ENCODE data around the gene PCSK6.

Gene PCSK6

GRCh38 chr15:101510212-101511197 is 21.0 kb upstream of the PCSK6 start:
- H3K4me1 ChIP-seq (ENCODE audit: control insufficient read depth, low read length) = no peaks in the 10 kb centered on the region

GRCh38 chr15:101509279-101509678 is 19.8 kb upstream of the PCSK6 start:
- H3K9me3 ChIP-seq (ENCODE audit: control insufficient read depth, insufficient read depth, low read length) = no peaks in the 10 kb centered on the region
- no peak overlapping the region for H3K27ac ChIP-seq (ENCODE audit: low read depth, low read length)
- H3K79me2 ChIP-seq (ENCODE audit: control insufficient read depth, low read length) = no peaks in the 10 kb centered on the region
- no peaks in the 10 kb centered on the region for H3K36me3 ChIP-seq (ENCODE audit: control insufficient read depth, low read length)
- no peak overlapping the region for H3K4me3 ChIP-seq (ENCODE audit: low read length)
- TF ChIP-seq CTCF (IDR thresholded peaks at IDR 0.05; ENCODE audit: low read depth, low read length, poor library complexity, severe bottlenecking) = no peak
- no peaks in the 10 kb centered on the region for H3F3A ChIP-seq (ENCODE audit: control insufficient read depth, insufficient read depth)
- H3K4me1 ChIP-seq (ENCODE audit: control insufficient read depth, low read length) = no peaks in the 10 kb centered on the region
- H4K20me1 ChIP-seq (ENCODE audit: control insufficient read depth, insufficient read depth, low read depth, low read length) = no peaks in the 10 kb centered on the region
- H3K4me2 ChIP-seq (ENCODE audit: low read length) = no peak overlapping the region
- no peaks in the 10 kb centered on the region for H3K9me2 ChIP-seq (replicated peaks; ENCODE audit: control insufficient read depth, low read length)
- H3K27me3 ChIP-seq (ENCODE audit: control insufficient read depth, low read length) = peaks cover 6% of the 10 kb centered on the region

More at GRCh38 chr15:101510212-101511197, 21.0 kb upstream of the PCSK6 start:
- Histone ChIP-seq H3K4me3 (ENCODE audit: low read length) (no peak overlapping the region), H3K27me3 (ENCODE audit: control insufficient read depth, low read length) (peaks cover 6% of the 10 kb centered on the region), H3K4me2 (ENCODE audit: low read length) (no peak overlapping the region), H3K9me2 (replicated peaks; ENCODE audit: control insufficient read depth, low read length) (no peaks in the 10 kb centered on the region), H3K27ac (ENCODE audit: low read depth, low read length) (no peak overlapping the region), H4K20me1 (ENCODE audit: control insufficient read depth, insufficient read depth, low read depth, low read length) (no peaks in the 10 kb centered on the region), H3F3A (ENCODE audit: control insufficient read depth, insufficient read depth) (no peaks in the 10 kb centered on the region), H3K79me2 (ENCODE audit: control insufficient read depth, low read length) (no peaks in the 10 kb centered on the region), H3K9me3 (ENCODE audit: control insufficient read depth, insufficient read depth, low read length) (no peaks in the 10 kb centered on the region), H3K36me3 (ENCODE audit: control insufficient read depth, low read length) (no peaks in the 10 kb centered on the region)
- no peak for TF ChIP-seq EZH2phosphoT487 (IDR thresholded peaks at IDR 0.05; ENCODE audit: borderline replicate concordance, low read length)
- TF ChIP-seq CTCF (IDR thresholded peaks at IDR 0.05; ENCODE audit: low read depth, low read length, poor library complexity, severe bottlenecking) = no peak

GRCh38 chr15:101506491-101506890 is 17.0 kb upstream of the PCSK6 start:
- Histone ChIP-seq H3K9me2 (replicated peaks; ENCODE audit: control insufficient read depth, low read length) (no peaks in the 10 kb centered on the region), H4K20me1 (ENCODE audit: control insufficient read depth, insufficient read depth, low read depth, low read length) (no peaks in the 10 kb centered on the region), H3K4me2 (ENCODE audit: low read length) (no peak overlapping the region), H3K9me3 (ENCODE audit: control insufficient read depth, insufficient read depth, low read length) (no peaks in the 10 kb centered on the region), H3K79me2 (ENCODE audit: control insufficient read depth, low read length) (no peaks in the 10 kb centered on the region), H3F3A (ENCODE audit: control insufficient read depth, insufficient read depth) (no peaks in the 10 kb centered on the region), H3K36me3 (ENCODE audit: control insufficient read depth, low read length) (no peaks in the 10 kb centered on the region), H3K4me3 (ENCODE audit: low read length) (no peak overlapping the region), H3K27me3 (ENCODE audit: control insufficient read depth, low read length) (peaks cover 6% of the 10 kb centered on the region), H3K4me1 (ENCODE audit: control insufficient read depth, low read length) (no peaks in the 10 kb centered on the region), H3K27ac (ENCODE audit: low read depth, low read length) (no peak overlapping the region)
- TF ChIP-seq EZH2phosphoT487 (IDR thresholded peaks at IDR 0.05; ENCODE audit: borderline replicate concordance, low read length) = no peak
- no peak for TF ChIP-seq CTCF (IDR thresholded peaks at IDR 0.05; ENCODE audit: low read depth, low read length, poor library complexity, severe bottlenecking)
